ENCODE results near the gene NSUN5.
"Not testable (repeated sequence)": the region's sequence is repeated elsewhere in the genome, so short reads cannot be mapped to it uniquely, and the experiment has no call there.

Gene NSUN5

DNA sequence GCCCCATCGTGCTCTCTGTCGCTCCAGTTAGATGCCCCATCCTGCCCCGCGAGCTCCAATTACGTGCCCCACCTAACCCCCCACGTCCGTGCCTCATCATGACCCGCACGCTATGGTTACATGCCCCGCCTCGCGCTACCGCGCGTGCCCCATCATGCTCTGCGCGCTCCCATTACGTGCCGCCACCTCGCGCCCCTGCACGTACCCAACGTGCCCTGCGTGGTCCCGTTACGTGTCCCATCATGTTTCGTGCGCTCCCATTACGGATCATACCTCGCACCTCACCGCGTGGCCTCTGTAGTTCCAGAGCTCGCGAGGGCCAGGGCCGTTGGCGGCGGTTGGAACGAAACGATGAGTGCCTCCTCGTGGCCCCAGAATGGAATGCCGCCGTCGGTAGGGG, 19.3 kb upstream of the NSUN5 start, which contains the start of the genes FKBP6 and TRIM50:
TSS of gene FKBP6 (plus strand) at position 240 of the 400 bp plus-strand sequence. CDS start 268 bp downstream, outside the sequence.
TSS of gene TRIM50 (minus strand) at position 161 of the 400 bp plus-strand sequence. CDS start 3,295 bp downstream, outside the sequence.
- H3K27ac ChIP-seq (replicated peaks); H3K4me3 ChIP-seq (replicated peaks; ENCODE audit: insufficient read depth, low read length); H3K27me3 ChIP-seq (ENCODE audit: insufficient read depth, poor library complexity, severe bottlenecking); DNase-seq (ENCODE audit: low read depth in 1 of 2, low spot score in 1 of 2): not testable (repeated sequence)

DNA sequence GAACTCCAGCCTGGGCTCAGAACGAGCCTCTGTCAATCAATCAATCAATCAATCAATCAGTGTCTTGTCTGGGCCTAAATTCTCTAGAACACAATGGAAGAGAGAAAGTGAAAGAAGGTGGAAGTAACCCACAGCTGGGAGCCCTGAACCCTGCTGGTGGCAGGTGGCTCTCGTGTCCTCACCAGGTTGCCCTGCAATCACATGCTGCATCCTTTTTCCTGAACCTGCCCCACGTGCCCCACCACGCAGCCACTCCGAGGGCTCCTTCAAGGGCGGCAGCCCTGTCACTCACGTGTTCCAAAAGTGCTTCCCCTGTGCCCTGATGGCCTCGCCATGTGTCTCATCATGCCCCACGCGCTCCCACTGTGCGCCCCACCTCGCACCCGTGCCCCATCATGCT, 18.8 kb upstream of the NSUN5 start:
- not testable (repeated sequence) for H3K27me3 ChIP-seq (ENCODE audit: insufficient read depth, poor library complexity, severe bottlenecking); H3K27ac ChIP-seq (replicated peaks); DNase-seq (ENCODE audit: low read depth in 1 of 2, low spot score in 1 of 2); H3K4me3 ChIP-seq (replicated peaks; ENCODE audit: insufficient read depth, low read length)

DNA sequence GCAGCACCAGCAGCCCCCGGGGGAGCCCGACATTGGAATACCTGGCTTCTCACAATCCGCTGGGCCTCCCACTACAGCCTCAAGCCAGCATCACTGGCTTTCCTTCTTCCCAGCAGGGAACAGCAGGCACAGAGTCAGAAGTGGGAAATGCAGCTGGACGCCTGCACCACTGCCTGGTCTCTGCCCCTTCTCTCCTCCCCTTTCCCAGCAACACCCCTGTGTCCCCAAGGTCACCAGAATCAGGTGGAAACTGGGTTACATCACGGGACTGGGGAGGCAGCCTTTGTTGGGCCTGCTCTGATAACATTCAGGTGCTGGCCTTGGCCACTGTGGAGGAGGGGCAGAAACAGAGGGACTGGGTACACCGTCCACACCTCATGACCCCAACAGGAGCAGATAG, 16.8 kb upstream of the NSUN5 start:
- not testable (repeated sequence) for H3K4me3 ChIP-seq (replicated peaks; ENCODE audit: insufficient read depth, low read length); H3K27me3 ChIP-seq (ENCODE audit: insufficient read depth, poor library complexity, severe bottlenecking); DNase-seq (ENCODE audit: low read depth in 1 of 2, low spot score in 1 of 2); H3K27ac ChIP-seq (replicated peaks)

DNA sequence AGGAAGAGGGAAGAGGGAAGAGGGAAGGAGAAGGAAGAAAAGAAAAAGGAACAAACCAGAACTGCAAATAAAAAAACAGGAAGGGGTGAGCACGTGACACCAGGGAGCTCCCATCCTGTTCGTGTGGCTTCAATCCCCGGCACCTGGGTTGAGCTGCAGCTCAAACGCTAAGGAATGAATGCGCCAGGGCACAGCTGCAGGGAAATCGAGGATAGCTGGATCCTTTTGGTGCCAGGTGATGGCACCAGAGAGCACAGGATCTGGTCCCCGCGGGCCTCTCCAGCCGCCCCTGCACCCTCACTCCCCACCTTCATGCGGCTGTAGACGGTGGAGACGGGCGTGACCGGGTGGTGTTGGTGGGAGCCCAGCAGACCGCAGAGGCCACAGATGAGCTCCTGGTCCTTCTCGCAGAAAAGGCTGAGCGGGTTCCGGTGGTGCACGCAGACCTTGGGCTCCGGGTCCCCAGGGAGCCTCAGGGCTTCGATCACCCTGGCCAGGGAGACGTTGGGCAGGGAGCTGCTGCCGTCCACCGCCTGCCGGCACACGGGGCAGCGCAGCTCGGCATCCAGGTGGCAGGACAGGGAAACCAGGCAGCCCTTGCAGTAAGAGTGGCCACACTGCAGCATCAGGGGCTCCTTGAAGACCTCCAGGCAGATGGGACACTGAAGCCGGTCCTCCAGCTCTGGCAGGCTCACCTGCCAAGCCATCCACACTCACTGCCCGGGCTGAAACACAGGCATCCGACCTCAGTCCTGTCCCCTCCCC, 15.6 kb upstream of the NSUN5 start:
- H3K4me3 ChIP-seq (replicated peaks; ENCODE audit: insufficient read depth, low read length) = peak overlapping the region; percentile 34
- peak overlapping the region; percentile 18; the same call in 1 of the 2 replicates for H3K27ac ChIP-seq (replicated peaks)
- not testable (repeated sequence) for H3K27me3 ChIP-seq (ENCODE audit: insufficient read depth, poor library complexity, severe bottlenecking)
- peak; percentile 85 for TF ChIP-seq SPI1 (IDR thresholded peaks at IDR 0.05; ENCODE audit: borderline replicate concordance, low read depth)
- TF ChIP-seq, protein P1, sequence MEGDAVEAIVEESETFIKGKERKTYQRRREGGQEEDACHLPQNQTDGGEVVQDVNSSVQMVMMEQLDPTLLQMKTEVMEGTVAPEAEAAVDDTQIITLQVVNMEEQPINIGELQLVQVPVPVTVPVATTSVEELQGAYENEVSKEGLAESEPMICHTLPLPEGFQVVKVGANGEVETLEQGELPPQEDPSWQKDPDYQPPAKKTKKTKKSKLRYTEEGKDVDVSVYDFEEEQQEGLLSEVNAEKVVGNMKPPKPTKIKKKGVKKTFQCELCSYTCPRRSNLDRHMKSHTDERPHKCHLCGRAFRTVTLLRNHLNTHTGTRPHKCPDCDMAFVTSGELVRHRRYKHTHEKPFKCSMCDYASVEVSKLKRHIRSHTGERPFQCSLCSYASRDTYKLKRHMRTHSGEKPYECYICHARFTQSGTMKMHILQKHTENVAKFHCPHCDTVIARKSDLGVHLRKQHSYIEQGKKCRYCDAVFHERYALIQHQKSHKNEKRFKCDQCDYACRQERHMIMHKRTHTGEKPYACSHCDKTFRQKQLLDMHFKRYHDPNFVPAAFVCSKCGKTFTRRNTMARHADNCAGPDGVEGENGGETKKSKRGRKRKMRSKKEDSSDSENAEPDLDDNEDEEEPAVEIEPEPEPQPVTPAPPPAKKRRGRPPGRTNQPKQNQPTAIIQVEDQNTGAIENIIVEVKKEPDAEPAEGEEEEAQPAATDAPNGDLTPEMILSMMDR (IDR thresholded peaks at IDR 0.05; ENCODE audit: insufficient read depth, low read length) = peak; percentile 6
- peak; percentile 86 to 87 for DNase-seq (ENCODE audit: low read depth in 1 of 2, low spot score in 1 of 2)

DNA sequence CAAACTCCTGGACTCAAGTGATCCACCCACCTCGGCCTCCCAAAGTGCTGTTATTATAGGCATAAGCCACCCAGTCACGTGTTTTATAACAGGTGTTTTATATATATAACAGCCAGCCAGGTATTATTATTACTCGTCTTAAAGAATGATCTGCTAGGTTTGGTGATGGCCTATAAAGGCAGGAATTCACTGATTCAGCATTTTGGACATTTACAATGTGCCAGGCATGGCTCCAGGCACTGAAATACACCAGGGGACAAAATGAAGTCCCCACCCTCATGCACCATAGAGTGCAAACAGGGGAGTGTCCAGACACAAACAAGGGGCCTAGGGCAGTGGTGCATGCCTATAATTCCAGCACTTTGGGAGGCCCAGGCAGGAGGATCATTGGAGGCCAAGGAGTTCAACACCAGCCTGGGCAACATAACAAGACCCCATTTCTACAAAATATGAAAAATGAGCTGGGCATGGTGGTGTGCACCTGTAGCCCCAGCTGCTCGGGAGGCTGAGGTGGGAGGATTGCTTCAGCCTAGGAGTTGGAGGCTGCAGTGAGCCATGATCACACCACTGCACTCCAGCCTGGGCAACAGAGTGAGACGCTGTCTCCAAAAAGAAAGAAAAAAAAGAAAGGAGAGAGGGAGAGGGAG, 14.9 kb upstream of the NSUN5 start:
- not testable (repeated sequence) for H3K4me3 ChIP-seq (replicated peaks; ENCODE audit: insufficient read depth, low read length)

DNA sequence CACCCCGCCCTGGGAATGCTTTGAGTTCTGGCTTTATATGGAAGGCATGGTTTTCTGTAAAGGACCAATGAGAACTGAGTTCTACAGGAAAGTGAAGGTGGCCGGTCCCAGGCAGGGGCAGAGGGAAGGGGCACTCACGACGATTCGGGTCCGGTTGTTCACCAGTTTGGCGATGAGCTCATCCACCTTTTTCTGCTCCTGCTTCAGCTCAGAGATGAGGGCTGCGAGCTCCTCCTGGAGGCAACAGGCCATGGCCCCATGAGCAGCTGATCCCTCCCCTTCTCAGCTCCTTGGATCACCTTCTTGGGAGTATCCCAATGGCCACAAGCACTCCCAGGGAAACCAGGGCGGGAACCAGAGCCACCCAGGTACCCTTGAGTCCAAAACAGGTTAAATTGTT, 11.4 kb upstream of the NSUN5 start:
- not testable (repeated sequence) for H3K27ac ChIP-seq (replicated peaks); H3K4me3 ChIP-seq (replicated peaks; ENCODE audit: insufficient read depth, low read length); H3K27me3 ChIP-seq (ENCODE audit: insufficient read depth, poor library complexity, severe bottlenecking); DNase-seq (ENCODE audit: low read depth in 1 of 2, low spot score in 1 of 2)

More for the DNA sequence above, 14.9 kb upstream of the NSUN5 start:
- not testable (repeated sequence) for H3K27me3 ChIP-seq (ENCODE audit: insufficient read depth, poor library complexity, severe bottlenecking); H3K27ac ChIP-seq (replicated peaks); DNase-seq (ENCODE audit: low read depth in 1 of 2, low spot score in 1 of 2)

DNA sequence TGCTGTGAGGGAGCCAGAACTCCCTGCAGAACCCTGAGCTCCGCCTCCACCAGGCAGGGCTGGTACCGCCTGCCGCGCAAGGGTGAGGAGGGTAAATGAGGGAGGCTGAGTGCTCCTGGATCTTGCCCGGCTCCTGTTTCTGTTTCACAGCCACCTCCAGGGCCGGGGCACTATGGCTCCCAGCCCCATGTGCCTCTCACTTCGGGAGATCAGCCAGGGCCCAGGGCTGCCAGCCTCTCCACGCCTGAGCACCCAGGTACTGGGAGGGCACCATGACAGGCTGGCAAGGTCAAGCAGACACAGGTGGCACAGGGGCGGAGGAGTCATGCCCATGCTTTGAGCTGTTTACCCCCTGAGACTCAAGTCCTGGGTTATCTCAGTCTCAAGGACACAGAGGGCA, 10.9 kb upstream of the NSUN5 start:
- H3K27ac ChIP-seq (replicated peaks); H3K27me3 ChIP-seq (ENCODE audit: insufficient read depth, poor library complexity, severe bottlenecking); H3K4me3 ChIP-seq (replicated peaks; ENCODE audit: insufficient read depth, low read length); DNase-seq (ENCODE audit: low read depth in 1 of 2, low spot score in 1 of 2): not testable (repeated sequence)

DNA sequence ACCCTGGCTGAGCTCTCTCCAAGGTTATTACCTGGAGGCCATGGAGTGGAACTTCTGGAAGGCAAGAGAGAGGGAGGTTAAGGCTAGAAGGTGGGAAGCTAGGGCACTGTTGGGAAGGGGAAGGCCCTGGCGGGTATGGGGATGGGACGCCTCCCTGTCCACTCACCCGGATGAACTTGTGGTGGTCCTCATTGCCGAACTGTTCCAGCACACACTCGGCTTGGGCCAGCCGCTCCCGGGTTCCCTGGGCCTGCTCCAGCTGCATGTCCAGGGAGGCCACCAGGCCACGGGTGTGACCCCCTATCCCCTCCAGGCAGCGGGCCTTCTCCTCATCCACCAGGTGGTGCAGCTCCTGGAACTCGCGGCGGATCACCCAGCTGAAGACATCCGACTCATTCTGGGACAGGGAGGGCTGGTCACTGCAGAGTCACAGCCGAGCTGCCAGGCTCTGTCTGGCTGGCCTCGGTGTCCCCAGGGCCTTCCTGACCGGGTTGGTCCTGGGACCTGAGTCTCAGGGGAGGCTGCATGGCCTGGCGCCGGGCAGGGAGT, 10.1 kb upstream of the NSUN5 start:
- not testable (repeated sequence) for H3K27me3 ChIP-seq (ENCODE audit: insufficient read depth, poor library complexity, severe bottlenecking); DNase-seq (ENCODE audit: low read depth in 1 of 2, low spot score in 1 of 2); H3K27ac ChIP-seq (replicated peaks); H3K4me3 ChIP-seq (replicated peaks; ENCODE audit: insufficient read depth, low read length)

DNA sequence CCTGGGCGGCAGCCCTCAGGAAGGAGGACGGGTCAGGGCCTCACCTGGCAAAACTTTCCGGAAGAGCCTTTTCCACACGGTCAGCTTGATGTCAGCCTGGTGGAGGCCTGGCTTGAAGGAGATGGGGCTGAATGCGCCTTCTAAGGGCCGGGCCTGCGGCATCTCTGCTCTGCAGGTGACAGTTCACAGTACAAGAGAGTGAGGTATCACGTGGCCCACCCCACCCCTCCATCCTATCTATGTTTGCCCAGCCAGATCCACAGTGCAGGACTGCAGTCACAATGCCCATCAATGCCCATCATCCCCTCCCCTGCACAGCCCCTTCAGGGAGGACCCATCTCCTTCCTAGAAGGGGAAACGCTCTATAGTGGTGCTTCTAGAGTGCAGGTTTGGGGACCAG, 7.9 kb upstream of the NSUN5 start:
- Histone ChIP-seq H3K4me3 (replicated peaks; ENCODE audit: insufficient read depth, low read length) (no peak overlapping the region), H3K27me3 (ENCODE audit: insufficient read depth, poor library complexity, severe bottlenecking) (no peaks in the 10 kb centered on the region), H3K27ac (replicated peaks) (no peak overlapping the region)
- DNase-seq (ENCODE audit: low read depth in 1 of 2, low spot score in 1 of 2) = no peak
- TF ChIP-seq GABPA (IDR thresholded peaks at IDR 0.05; ENCODE audit: low read depth) (no peak), POLR2AphosphoS5 (IDR thresholded peaks at IDR 0.05; ENCODE audit: low read depth) (no peak), SPI1 (IDR thresholded peaks at IDR 0.05; ENCODE audit: borderline replicate concordance, low read depth) (no peak)
- TF ChIP-seq, protein P2, sequence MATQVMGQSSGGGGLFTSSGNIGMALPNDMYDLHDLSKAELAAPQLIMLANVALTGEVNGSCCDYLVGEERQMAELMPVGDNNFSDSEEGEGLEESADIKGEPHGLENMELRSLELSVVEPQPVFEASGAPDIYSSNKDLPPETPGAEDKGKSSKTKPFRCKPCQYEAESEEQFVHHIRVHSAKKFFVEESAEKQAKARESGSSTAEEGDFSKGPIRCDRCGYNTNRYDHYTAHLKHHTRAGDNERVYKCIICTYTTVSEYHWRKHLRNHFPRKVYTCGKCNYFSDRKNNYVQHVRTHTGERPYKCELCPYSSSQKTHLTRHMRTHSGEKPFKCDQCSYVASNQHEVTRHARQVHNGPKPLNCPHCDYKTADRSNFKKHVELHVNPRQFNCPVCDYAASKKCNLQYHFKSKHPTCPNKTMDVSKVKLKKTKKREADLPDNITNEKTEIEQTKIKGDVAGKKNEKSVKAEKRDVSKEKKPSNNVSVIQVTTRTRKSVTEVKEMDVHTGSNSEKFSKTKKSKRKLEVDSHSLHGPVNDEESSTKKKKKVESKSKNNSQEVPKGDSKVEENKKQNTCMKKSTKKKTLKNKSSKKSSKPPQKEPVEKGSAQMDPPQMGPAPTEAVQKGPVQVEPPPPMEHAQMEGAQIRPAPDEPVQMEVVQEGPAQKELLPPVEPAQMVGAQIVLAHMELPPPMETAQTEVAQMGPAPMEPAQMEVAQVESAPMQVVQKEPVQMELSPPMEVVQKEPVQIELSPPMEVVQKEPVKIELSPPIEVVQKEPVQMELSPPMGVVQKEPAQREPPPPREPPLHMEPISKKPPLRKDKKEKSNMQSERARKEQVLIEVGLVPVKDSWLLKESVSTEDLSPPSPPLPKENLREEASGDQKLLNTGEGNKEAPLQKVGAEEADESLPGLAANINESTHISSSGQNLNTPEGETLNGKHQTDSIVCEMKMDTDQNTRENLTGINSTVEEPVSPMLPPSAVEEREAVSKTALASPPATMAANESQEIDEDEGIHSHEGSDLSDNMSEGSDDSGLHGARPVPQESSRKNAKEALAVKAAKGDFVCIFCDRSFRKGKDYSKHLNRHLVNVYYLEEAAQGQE (IDR thresholded peaks at IDR 0.05; ENCODE audit: insufficient replicate concordance, low read depth) = no peak
- TF ChIP-seq, protein P1 (IDR thresholded peaks at IDR 0.05; ENCODE audit: insufficient read depth, low read length) = no peak
